Left renal cortex interstitium (tissue), 4 donors: Measurements from ENCODE around the gene GRIK1. TPM values are rescaled to one million over a fixed set of nuclear protein-coding genes. Genes with fewer than 3 reads are reported as not detected.

ENCODE experiments used
- DNase-seq, 4 donors: peaks; one replicate each; pipeline ENCODE4 v3.0.0-alpha.2; 2013; ENCODE audit warnings: low read depth in 4 of 4, low spot score in 2 of 4, missing footprints in 1 of 4
- polyA plus RNA-seq, 4 donors: library from polyadenylated mRNA; unstranded; fragments of 120-200 nt; gene quantifications; one replicate each; pipeline ENCODE4 v1.2.1, GENCODE V29; 2013; ENCODE audit not compliant: insufficient read length in 4 of 4

GRIK1 gene
- polyA plus RNA-seq, 4 donors: 1.4 to 1.9 (median 1.5) TPM

DNA sequence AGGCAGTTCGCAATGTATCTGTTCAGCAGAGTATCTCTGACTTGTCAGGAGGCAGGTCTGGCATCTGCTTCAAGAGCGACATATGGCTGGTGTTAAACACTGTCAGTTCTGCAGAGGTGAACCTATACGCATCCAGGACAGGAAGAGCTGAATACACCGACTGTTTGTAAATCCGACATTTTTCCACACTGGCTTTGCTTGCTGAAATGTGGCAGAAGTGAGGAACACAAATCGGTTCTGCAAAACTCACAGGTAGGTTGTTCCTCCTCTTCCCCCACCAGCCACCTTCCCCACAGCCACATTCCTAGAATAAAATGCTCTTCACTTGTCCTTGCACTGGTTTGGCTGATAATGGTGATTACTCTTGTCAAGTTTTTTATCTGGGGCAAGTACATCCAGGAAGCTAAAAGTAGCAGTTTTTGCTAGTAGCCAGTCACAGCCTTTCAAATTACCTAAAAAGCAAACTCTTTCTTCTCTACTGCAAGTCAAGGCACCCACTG is 289.2 kb downstream of the GRIK1 start:
- no peak for DNase-seq

DNA sequence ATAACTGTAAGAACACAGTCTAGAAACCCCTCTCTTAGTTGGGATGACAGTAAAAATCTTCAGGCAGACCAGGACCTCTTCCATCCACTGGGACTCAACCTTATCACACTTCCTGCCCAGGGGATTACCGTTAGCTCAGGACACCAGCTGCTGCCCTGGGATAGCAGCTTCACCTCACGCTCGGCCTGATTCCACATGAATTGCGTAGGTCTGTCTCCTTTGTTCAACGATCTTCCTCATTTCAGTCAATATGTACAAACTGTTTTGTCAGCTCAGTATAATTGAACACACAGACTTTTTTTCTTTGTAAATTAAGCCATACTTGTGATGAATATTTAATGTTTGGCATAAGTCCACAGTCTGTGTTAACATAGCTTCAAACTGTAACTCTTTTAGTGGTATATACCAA is 290.4 kb downstream of the GRIK1 start:
- DNase-seq: no peak

DNA sequence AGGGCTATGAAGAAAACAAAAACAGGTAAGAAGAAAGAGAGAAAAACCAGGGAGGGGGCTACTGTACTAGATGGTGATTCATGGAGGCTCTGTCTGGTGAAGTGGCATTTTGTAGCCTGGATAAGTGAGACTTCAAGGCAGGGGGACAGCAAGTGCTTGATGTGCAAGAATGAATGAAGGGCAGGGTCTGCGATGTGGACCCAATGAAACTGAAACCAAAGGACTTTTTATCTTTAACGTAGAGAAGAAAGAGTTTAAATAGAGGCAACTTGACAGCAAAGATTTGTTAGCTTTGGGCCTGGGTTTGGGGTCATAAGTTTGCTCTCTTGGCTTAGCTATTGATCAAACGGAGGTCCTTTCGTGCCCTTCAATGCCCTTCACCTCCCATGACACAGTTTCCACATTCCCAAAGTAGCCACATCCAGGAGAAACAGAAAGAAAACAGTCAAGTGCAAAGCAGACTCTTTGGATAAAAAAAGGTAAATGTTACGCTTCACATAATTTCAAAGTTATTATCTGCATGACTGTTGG is 291.0 kb downstream of the GRIK1 start:
- no peak for DNase-seq

DNA sequence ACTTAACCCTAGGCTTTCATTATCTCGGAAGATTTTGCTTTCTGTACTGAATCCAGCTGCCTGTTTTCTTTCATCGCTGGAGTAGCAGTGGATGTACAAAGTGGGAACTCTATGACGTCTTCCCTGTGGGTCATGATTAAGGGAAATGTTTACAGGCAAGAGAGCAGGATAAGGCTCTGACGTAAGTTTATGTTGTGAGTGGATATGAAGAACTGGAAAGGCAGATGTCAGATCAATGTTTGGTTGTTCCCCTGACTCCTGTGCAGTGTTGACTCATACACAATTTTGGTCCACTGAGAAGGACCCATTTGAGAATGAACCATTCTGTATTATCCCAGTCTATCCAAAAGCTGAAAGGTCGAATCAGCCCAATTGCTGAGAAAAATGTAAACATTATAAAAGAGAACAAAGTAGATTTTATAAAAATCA is 292.4 kb downstream of the GRIK1 start:
- DNase-seq: no peak

DNA sequence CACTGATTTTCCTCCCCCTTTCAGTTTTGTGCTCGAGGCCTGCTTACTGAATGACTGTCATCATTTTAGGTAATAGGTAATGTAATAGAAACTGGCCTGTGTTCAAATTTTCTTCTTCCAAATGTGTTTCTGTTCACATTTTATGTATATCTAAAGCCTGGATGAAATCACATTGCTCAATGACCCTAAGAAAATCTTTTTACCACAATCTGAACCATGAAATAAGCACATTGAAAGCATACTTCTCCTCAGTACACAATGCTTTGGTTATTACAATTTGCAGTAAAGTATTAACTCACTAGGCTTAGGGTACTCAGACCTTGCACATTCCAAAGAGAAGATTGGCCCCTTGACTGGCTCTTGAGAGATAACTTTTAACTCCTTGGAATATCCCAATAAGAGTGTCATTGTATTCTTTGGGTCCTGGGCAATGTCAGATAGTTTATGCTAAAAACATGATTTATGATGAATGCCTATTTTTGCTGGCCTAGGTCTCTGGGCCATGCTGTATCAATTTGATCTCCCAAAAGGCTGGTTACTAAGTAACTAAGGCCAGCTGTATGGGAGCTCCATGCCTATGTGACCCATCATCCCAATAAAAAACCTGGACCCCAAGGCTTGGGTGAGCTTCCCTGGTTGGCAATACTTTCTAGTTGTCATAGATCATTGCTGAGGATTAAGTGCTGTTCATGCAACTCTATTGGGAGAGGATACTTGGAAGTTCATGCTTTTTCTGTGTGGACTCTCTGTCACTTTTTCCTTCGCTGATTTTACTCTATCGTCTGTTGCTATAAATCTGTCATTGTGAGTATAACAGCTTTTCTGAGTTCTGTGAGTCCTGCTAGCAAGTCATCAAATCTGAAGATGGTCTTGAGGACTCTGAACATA is 293.9 kb downstream of the GRIK1 start:
- DNase-seq: no peak

DNA sequence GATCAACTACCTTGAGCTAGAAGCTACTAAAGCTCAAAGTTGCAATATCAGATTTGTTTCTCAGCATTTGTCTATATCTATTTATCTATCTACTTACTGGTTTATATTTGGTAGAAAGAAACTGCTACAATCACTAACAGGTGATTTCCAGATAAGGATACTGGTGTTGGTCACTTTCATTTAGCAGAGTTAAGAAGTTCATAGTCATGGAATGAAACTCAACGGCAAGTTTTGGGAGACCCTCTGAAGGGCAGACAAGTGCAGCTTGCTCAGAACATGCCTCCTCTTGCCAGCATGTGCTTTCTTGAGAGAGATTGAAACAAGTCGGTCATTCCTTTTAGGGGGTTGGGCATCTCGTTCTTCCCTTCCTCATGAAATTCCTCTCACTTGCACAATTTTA is 296.5 kb downstream of the GRIK1 start:
- no peak for DNase-seq

DNA sequence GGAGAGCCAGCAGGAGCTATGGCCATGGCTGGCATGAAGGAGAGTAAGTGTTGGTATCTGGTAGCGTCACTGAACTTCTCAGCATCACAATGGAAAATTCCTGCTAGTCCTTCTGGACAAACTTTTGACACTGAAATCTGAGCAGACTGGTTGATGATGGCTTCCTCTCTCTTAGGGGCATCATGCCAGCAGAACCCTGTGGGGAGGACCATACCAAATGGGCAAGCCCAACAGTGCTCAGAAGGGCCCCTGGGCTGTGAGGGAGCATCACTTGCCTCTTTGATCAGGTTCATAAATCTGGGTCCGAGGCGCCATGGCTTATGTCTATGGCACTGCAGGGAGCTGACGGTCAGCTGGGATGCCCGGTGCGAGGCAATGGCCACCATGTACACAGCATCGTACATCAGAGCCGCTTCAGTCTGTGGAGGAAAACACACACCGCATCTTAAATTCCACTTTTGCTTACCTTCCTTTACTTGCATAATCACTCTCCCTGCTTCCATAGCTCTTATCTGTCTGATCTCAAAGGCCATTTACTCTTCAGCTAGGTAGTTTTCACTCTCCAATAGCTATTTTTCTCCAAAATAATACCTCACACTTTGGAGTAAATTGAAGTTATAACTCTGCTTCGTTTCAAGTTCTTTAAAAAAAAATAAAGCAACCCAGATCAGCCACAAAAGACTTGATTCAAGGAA is 297.1 kb downstream of the GRIK1 start:
- no peak for DNase-seq

DNA sequence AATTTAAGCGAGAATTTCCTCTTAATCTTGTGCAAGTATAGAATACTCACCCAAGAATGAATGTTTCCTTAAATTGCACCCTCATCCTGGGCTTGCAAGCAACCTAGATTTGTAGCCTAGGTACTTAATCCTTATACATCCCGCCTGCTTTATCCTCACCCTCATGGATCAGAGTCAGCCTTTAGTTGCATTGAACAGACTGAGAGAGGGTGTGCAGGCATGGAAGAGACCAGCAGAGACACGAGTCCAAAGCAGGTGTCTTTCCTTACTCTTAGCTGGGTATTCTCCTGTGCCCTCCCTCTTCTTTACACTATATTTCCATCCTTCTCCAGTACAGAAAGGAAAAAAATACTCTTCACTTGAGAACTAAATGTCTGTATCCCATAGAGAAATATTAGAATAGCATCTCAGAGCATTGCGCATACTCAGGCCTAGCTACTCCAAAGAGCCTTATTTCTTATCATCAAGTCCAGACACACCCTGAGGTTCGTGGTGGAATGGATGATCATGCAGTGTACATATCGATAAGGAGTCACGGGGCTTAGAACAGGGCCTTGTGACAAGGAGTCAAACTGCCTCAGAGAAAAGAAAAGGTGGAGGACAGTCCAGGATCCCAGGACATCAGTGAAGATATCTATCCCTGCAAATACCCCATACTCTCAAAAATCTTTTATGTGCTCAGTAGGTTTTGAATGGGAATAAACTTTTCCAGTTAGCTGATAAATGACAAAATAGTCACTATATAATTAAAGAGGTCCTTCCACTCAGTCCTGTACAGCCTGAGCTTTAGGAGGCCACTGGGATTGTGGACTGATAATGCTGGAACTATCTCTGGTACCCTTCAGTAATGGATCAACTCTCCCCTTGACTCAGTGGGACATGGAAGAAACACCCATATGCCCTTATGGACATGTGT is 297.9 kb downstream of the GRIK1 start:
- DNase-seq: no peak

DNA sequence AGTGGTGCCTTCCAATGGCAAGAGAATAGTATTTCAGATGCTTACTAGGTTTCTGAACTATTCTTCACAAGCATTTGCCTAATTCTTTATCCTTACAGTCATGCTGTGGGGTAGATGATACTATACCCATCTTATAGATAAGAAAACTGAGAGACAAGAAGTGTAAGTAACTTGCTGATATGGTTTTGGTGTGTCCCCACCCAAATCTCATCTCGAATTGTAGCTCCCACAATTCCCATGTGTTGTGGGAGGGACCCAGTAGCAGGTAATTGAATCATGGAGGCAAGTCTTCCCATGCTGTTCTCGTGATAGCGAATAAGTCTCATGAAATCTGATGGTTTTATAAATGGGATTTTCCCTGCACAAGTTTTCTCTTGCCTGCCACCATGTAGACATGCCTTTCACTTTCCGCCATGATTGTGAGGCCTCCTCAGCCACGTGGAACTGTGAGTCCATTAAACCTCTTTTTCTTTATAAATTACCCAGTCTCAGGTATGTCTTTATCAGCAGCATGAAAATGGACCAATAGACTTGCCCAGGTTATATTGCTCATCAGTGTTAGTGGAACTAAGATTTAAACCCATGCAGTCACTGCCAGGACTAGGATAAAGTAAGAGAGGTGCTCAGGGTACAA is 298.7 kb downstream of the GRIK1 start:
- DNase-seq: no peak

DNA sequence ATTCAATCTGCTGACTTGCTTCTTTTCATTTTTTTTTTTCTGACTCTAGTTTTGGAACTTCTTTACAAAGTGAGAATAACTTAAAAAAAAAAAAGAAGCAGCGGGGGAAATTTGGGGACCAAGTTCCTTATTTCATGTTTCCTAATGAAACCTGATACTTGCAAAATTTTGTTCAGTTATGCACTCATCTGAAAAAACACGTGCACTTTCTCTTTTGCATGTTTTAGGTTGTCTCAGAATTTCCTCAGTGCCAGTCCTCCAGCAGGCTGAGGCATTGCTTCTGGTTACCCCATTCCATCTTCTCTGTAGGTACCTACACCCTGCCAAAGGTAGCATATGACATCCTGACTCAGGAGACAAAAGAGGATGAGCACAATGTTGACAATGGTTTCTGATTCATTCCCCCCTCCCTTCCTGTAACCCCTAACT is 299.7 kb downstream of the GRIK1 start:
- no peak for DNase-seq

DNA sequence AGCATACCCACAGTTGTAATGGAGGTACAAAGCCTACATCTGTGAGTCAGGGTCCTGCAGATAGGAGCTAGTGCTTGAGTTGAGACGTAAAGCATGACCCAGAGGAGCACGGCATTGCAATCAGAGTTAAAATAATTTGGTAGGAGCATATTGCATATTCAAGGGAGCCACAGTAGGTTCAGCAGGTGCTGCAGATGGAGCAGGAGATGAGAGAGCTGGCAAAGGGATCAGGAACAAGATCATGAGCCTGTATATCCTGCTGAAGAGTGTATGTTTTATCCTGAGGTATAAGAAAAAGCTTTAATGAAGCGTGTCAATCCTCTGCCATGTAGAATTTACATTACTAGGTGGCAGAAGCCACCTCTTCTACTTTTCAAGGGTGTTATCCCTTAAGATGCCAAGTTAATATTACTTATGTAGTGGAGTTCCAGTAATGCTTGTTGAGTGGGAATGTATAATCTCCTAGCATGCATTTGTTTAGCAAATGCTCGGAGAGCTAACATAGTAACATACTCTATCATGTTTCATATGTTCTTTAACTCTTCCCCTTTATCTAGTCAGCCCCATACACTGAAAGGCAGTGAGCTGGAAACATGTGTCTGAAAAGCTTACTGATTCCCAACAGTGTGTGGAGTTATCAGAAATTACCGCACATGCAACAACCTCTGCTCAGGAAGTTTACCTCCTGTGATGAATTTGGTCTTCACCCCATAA is 300.3 kb downstream of the GRIK1 start:
- no peak for DNase-seq

DNA sequence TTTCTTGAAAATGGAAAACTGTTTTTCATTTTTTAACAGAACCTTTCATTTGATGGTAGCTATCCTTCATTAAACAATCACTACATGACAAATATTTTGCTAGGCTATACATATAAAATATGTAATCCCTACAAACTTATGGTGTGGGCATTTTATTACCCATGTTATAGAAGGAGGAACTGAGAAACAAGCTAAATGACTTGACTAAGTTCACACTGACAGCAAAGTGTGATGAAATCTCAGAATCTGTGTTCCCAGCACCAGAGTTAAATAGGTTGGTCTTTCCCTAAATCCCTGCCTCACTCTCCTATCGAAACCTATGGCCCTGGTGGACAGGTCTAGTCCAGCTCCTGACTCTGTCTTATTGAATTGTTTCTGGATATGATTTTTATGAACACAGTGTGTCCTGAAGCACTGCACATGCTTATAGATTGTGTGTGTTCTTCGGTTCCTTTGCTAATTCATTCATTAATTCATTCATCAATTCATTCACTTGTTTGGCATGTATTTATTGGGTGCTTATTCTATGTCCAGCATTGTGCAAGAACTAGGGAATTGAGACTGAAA is 301.0 kb downstream of the GRIK1 start:
- no peak for DNase-seq

DNA sequence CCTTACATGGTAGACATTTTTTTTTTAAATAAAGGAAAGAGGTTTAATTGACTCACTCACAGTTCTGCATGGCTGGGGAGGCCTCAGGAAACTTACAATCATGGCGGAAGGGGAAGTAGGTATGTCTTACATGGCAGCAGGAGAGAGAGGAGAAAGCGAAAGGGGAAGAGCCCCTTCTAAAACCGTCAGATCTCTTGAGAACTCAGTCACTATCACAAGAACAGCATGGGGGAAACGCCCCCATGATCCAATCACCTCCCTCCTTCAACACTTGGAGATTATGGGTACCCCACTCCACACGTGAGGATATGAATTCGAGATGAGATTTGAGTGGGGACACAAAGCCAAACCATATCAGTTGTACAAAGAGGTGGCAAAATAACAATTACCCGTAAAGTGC is 301.7 kb downstream of the GRIK1 start:
- no peak for DNase-seq

DNA sequence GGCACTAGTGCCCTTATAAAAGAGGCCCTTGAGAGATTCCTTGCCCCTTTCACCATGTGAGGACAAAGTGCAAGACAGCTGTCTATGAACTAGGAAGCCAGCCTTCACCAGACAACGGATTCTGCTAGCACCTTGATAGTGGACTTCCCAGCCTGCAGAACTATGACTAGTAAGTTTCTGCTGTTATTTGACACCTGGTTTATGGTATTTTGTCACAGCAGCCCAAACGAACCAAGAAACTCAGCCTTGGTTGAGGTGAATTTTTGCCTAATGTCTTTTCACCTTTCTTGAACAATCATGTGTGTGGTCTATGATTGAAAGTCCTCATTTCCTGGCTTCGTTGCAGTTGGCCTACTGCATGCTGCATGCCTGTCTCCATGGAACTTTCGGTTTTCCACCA is 302.2 kb downstream of the GRIK1 start:
- DNase-seq: no peak

DNA sequence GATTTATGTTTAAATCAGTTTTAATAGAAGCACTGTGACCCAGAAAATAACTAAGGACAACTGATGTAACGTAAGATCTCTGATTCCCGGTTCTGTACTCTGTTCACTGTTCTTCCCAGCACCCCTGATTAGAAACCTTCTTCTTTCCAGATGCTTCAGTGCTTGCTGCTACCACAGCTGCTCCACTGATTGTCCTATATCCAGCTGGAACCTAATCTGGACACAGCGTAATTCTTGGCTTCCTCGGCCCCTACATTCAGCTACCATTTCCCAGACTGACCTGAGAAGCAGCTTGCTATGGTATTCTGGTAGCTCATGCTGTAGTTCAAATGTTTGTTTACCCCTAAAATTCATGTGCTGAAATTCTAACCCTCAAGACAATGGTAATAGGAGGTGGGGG is 302.7 kb downstream of the GRIK1 start:
- DNase-seq: no peak

DNA sequence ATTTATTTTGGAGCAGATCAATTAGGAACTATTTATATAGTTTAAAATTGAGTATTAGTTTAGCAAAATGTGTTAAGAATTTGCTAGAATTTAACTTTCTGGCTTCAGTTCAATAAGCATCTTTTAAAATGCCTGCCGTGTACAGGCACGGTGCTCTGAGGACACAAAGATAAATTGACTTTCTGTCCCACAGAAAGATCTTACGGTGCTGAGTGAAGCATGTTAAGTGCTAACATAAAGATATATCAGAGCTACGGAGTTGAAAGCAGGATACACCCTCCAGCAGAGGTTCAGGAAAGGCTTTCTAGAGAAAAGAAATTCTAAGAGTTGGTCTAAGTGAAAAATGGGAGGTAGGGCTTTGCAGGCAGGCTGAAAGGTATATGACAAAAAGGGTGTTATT is 305.4 kb downstream of the GRIK1 start:
- DNase-seq: no peak

DNA sequence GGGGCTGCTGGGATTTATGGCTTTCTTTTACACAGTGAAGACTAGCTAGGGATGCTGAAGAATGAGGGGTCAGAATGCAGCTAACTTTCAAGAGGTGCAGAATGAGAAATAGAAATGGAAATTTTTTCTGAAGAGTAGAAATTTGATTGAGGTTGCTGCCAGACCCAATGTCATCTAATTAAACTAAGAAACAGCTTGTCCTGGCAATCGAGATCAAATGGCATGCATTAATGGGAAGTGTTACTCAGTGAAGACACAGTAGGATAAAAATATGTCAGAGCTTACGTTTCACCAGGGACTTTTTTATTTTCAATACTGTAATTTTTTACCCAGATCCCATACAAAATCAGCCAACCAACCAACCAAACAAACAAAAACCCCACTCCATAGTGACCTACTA is 306.0 kb downstream of the GRIK1 start:
- no peak for DNase-seq

DNA sequence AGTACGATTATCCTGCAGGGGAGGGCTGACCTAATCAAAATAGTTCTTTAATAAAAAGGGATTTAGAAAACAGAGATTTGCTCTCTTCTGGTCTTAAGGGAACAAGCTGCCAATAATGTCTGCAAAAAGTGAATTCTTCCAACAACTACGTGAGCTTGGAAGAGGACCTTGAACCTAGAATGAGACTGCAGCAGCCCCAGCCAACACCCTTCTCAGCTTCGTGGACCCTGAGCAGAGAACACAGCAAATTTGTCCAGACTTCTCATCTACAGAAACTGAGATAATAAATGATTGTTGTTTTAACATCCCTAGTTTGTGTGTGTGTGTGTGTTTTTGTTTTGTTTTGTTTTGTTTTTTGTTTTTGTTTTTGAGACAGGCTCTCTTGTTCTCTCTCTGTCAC is 309.4 kb downstream of the GRIK1 start:
- DNase-seq: no peak

DNA sequence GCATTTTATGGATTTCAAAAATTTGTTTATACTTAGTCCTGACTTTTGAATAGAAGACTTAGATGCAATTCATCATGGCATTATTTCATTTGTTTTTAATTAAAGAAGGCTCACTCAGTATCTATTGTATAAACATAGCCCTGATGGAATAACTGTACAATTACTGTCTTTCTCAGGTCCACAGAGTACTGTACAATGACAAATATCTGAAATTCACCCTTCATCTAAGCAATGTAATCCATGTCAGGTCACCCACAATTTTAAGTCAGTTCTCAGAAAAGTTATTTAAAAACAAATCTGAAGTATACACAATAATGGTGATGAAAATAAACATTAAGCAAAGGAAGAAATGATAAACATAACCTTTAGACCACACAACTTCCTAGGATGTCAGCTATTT is 311.9 kb downstream of the GRIK1 start:
- no peak for DNase-seq
